H9 (cell line): ENCODE measurements around the gene ZNF541. TPM values are rescaled to one million over a fixed set of nuclear protein-coding genes. Genes with fewer than 3 reads are reported as not detected.
A peak's percentile ranks its signal among the peaks of the same experiment; 100 is the strongest.

Experiments
- DNase-seq: peaks from one replicate; pipeline ENCODE4 v3.0.0-alpha.2; 2017
- H2AFZ ChIP-seq: one replicate; pipeline ENCODE4 v1.6.1; 2013; ENCODE audit warnings: mild to moderate bottlenecking, low read length, control low read depth, moderate library complexity
- H2AK5ac ChIP-seq: 2 replicates; pipeline ENCODE4 v1.6.1; 2013; ENCODE audit warnings: low read length, control low read depth, mixed read lengths; ENCODE audit not compliant: insufficient read length
- H2BK120ac ChIP-seq: one replicate; pipeline ENCODE4 v1.6.1; 2013; ENCODE audit warnings: low read depth, mild to moderate bottlenecking, low read length, control low read depth, inconsistent platforms; ENCODE audit not compliant: poor library complexity, severe bottlenecking
- H2BK12ac ChIP-seq: 2 replicates; pipeline ENCODE4 v1.6.1; 2013; ENCODE audit warnings: low read length, control low read depth, mixed read lengths, low read depth; ENCODE audit not compliant: insufficient read length
- H2BK15ac ChIP-seq: 2 replicates; pipeline ENCODE4 v1.6.1; 2013; ENCODE audit warnings: low read depth, low read length, control low read depth
- H2BK20ac ChIP-seq: one replicate; pipeline ENCODE4 v1.6.1; 2013; ENCODE audit warnings: low read depth, mild to moderate bottlenecking, low read length, control low read depth, inconsistent platforms; ENCODE audit not compliant: poor library complexity, severe bottlenecking
- H2BK5ac ChIP-seq: 2 replicates; pipeline ENCODE4 v1.6.1; 2013; ENCODE audit warnings: low read length, control low read depth, mixed read lengths; ENCODE audit not compliant: insufficient read length
- H3K14ac ChIP-seq: 2 replicates; pipeline ENCODE4 v1.6.1; 2013; ENCODE audit warnings: low read length, control low read depth; ENCODE audit not compliant: insufficient read depth
- H3K18ac ChIP-seq: 2 replicates; pipeline ENCODE4 v1.6.1; 2013; ENCODE audit warnings: low read depth, mild to moderate bottlenecking, mixed read lengths, low read length, control low read depth; ENCODE audit not compliant: insufficient read length
- H3K23ac ChIP-seq: 2 replicates; pipeline ENCODE4 v1.6.1; 2013; ENCODE audit warnings: low read length, control low read depth, mixed read lengths, low read depth; ENCODE audit not compliant: insufficient read length
- H3K23me2 ChIP-seq: 2 replicates; pipeline ENCODE4 v1.6.1; 2013; ENCODE audit warnings: low read depth, mild to moderate bottlenecking, mixed read lengths, low read length, control low read depth; ENCODE audit not compliant: insufficient read length, poor library complexity, severe bottlenecking
- H3K27ac ChIP-seq: 2 replicates; pipeline ENCODE4 v1.5.1; 2013; ENCODE audit warnings: low read length, control low read depth, mixed read lengths, low read depth; ENCODE audit not compliant: insufficient read length
- H3K27me3 ChIP-seq: 2 replicates; pipeline ENCODE4 v1.6.1; 2013; ENCODE audit warnings: low read length, control low read depth, inconsistent platforms; ENCODE audit not compliant: insufficient read depth
- H3K4ac ChIP-seq: 2 replicates; pipeline ENCODE4 v1.6.1; 2013; ENCODE audit warnings: low read depth, mild to moderate bottlenecking, control low read depth, inconsistent platforms, low read length, moderate library complexity
- H3K4me1 ChIP-seq: 2 replicates; pipeline ENCODE4 v1.6.1; 2013; ENCODE audit warnings: low read length, control low read depth, inconsistent platforms; ENCODE audit not compliant: insufficient read depth
- H3K4me2 ChIP-seq: 2 replicates; pipeline ENCODE4 v1.6.1; 2013; ENCODE audit warnings: low read length, control low read depth, mixed read lengths; ENCODE audit not compliant: insufficient read length, insufficient read depth
- H3K56ac ChIP-seq: 2 replicates; pipeline ENCODE4 v1.6.1; 2013; ENCODE audit warnings: low read depth, mild to moderate bottlenecking, mixed read lengths, low read length, control low read depth; ENCODE audit not compliant: insufficient read length
- H3K79me1 ChIP-seq: 2 replicates; pipeline ENCODE4 v1.6.1; 2013; ENCODE audit warnings: low read depth, mild to moderate bottlenecking, moderate library complexity, low read length, control low read depth, inconsistent platforms; ENCODE audit not compliant: insufficient read depth, poor library complexity, severe bottlenecking
- H3K79me2 ChIP-seq: 2 replicates; pipeline ENCODE4 v1.6.1; 2013; ENCODE audit warnings: low read length, control low read depth, inconsistent platforms; ENCODE audit not compliant: insufficient read depth
- H3K9ac ChIP-seq: 2 replicates; pipeline ENCODE4 v1.6.1; 2013; ENCODE audit warnings: low read length, control low read depth, mixed read lengths; ENCODE audit not compliant: insufficient read length; ENCODE audit errors: extremely low read depth
- H3K9me3 ChIP-seq: one replicate; pipeline ENCODE4 v1.6.1; 2013; ENCODE audit warnings: low read depth, low read length, inconsistent platforms; ENCODE audit not compliant: control insufficient read depth
- H3T11ph ChIP-seq: one replicate; pipeline ENCODE4 v1.6.1; 2013; ENCODE audit warnings: mild to moderate bottlenecking, low read length, control low read depth, inconsistent platforms
- H4K20me1 ChIP-seq: one replicate; pipeline ENCODE4 v1.6.1; 2013; ENCODE audit not compliant: control insufficient read depth, insufficient read length, insufficient read depth
- H4K5ac ChIP-seq: 2 replicates; pipeline ENCODE4 v1.6.1; 2013; ENCODE audit warnings: low read depth, mild to moderate bottlenecking, mixed read lengths, low read length, control low read depth; ENCODE audit not compliant: insufficient read length
- H4K8ac ChIP-seq: replicated peaks from 2 replicates; pipeline ENCODE4 v1.6.1; 2013; ENCODE audit warnings: low read length, control low read depth, mixed read lengths, low read depth; ENCODE audit not compliant: insufficient read length
- H4K91ac ChIP-seq: 2 replicates; pipeline ENCODE4 v1.6.1; 2013; ENCODE audit warnings: low read depth, mild to moderate bottlenecking, moderate library complexity, mixed read lengths, low read length, control low read depth; ENCODE audit not compliant: insufficient read length
- H3K27ac Mint-ChIP-seq, 3 experiments: 2 replicates in 2 of 3; 3 replicates in 1 of 3; pipeline ENCODE4 v1.8.0; 2020 to 2021; ENCODE audit warnings: mixed read lengths in 3 of 3, mild to moderate bottlenecking in 1 of 3, moderate library complexity in 1 of 3
- H3K27me3 Mint-ChIP-seq: 2 replicates; pipeline ENCODE4 v1.8.0; 2021; ENCODE audit warnings: low read depth, mild to moderate bottlenecking, moderate library complexity, mixed read lengths
- H3K36me3 Mint-ChIP-seq, 3 experiments: 2 replicates in 2 of 3; 3 replicates in 1 of 3; pipeline ENCODE4 v1.8.0; 2020 to 2021; ENCODE audit warnings: low read depth in 3 of 3, mixed read lengths in 3 of 3; ENCODE audit not compliant: insufficient read depth in 1 of 3
- H3K4me1 Mint-ChIP-seq, 2 experiments: 2 replicates each; pipeline ENCODE4 v1.8.0; 2020; ENCODE audit warnings: mixed read lengths in 2 of 2
- H3K4me3 Mint-ChIP-seq, 2 experiments: 2 replicates in 1 of 2; 3 replicates in 1 of 2; pipeline ENCODE4 v1.8.0; 2020 to 2021; ENCODE audit warnings: mild to moderate bottlenecking in 2 of 2, mixed read lengths in 2 of 2, moderate library complexity in 1 of 2
- H3K9me3 Mint-ChIP-seq, 2 experiments: 2 replicates in 1 of 2; 3 replicates in 1 of 2; pipeline ENCODE4 v1.8.0; 2020; ENCODE audit warnings: mild to moderate bottlenecking in 2 of 2, mixed read lengths in 2 of 2, moderate library complexity in 1 of 2
- WGBS: extraction: QIAGEN DNeasy Blood & Tissue Kit; methylation state at CpG from one replicate; pipeline ENCODE4 v1.1.7; 2013; ENCODE audit warnings: missing lambda C conversion rate, low lambda C conversion rate, mixed read lengths; ENCODE audit not compliant: insufficient read length; ENCODE audit errors: extremely low coverage; 5-methylcytosine and 5-hydroxymethylcytosine counted together
- total RNA-seq: library from RNA; stranded (reverse); gene quantifications from 2 replicates; pipeline ENCODE4 v1.2.1, GENCODE V29; 2021
- TF ChIP-seq, protein P1 (sequence below): fragments of 200-600 bp; sonication (generic); conservative IDR thresholded peaks from 3 replicates; pipeline ENCODE4 v1.8.0; 2021; ENCODE audit warnings: antibody characterized with exemption, mild to moderate bottlenecking

ZNF541 gene
- total RNA-seq, 1 experiment from 2014 or later: not detected

DNA sequence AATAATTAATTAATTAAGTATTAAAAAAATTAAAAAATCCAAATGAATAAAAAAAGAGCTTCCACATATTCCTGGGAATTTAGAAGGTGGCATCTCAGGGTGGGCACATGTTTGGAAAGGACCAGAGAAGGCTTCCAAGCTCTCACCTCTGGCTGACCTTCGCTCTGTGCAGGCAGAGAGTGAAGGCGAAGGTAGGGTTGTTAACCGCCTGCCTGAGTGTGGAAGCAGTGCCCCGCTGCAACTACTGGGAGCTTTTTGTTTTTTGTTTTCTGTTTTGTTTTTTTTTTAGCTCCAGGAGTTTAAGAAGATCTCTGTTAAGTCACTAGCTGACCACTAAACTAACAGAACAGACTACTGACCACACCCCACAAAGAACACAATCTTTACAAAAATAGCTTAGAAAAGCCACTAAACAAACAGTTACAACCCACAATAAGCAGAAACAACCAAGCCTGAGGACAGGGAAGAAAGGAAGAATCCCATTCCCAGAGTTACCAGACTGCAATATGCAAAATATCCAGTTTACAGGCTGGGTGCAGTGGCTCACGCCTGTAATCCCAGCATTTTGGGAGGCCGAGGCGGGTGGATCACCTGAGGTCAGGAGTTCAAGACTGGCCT, 11.4 kb downstream of the ZNF541 start:
- H3K27ac ChIP-seq: no peak overlapping the region
- 0 out of 2 replicates have a peak, but pooled peaks cover 3% of the 10 kb centered on the region for H3K4me1 ChIP-seq
- no peak overlapping the region for H2BK20ac ChIP-seq
- H2BK12ac ChIP-seq: no peak overlapping the region
- H3K79me2 ChIP-seq: no peaks in the 10 kb centered on the region
- TF ChIP-seq, protein P1, sequence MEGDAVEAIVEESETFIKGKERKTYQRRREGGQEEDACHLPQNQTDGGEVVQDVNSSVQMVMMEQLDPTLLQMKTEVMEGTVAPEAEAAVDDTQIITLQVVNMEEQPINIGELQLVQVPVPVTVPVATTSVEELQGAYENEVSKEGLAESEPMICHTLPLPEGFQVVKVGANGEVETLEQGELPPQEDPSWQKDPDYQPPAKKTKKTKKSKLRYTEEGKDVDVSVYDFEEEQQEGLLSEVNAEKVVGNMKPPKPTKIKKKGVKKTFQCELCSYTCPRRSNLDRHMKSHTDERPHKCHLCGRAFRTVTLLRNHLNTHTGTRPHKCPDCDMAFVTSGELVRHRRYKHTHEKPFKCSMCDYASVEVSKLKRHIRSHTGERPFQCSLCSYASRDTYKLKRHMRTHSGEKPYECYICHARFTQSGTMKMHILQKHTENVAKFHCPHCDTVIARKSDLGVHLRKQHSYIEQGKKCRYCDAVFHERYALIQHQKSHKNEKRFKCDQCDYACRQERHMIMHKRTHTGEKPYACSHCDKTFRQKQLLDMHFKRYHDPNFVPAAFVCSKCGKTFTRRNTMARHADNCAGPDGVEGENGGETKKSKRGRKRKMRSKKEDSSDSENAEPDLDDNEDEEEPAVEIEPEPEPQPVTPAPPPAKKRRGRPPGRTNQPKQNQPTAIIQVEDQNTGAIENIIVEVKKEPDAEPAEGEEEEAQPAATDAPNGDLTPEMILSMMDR: no peak
- no peak overlapping the region for H3K23ac ChIP-seq
- H3K14ac ChIP-seq: no peak overlapping the region
- no peak overlapping the region for H4K91ac ChIP-seq
- no peak overlapping the region for H3K4me3 Mint-ChIP-seq
- no peaks in the 10 kb centered on the region for H3K27me3 ChIP-seq
- H2BK5ac ChIP-seq: no peak overlapping the region
- H3K9me3 ChIP-seq: no peaks in the 10 kb centered on the region
- H3K9me3 Mint-ChIP-seq: no peaks in the 10 kb centered on the region
- no peak overlapping the region for H4K5ac ChIP-seq
- H3K27ac Mint-ChIP-seq: peak overlapping the region; percentile 27 to 86 (median 59); a peak in 3 of 7 replicates
- no peak overlapping the region for H3K56ac ChIP-seq
- no peaks in the 10 kb centered on the region for H3K27me3 Mint-ChIP-seq
- WGBS: no CpG with 5 or more reads among the region's 7 CpGs
- H4K8ac ChIP-seq: no peak overlapping the region
- DNase-seq: no peak
- H4K20me1 ChIP-seq: no peaks in the 10 kb centered on the region
- H2AFZ ChIP-seq: no peak overlapping the region
- H2AK5ac ChIP-seq: no peak overlapping the region
- no peaks in the 10 kb centered on the region for H3K79me1 ChIP-seq
- H2BK15ac ChIP-seq: no peak overlapping the region
- no peak overlapping the region for H3T11ph ChIP-seq
- H3K18ac ChIP-seq: no peak overlapping the region
- H3K36me3 Mint-ChIP-seq: no peaks in the 10 kb centered on the region
- H3K4me1 Mint-ChIP-seq: peaks cover 9 to 13% of the 10 kb centered on the region in 2 experiments
- H2BK120ac ChIP-seq: no peak overlapping the region
- H3K9ac ChIP-seq: no peak overlapping the region
- H3K4ac ChIP-seq: no peak overlapping the region
- no peak overlapping the region for H3K4me2 ChIP-seq
- H3K23me2 ChIP-seq: no peaks in the 10 kb centered on the region
